Endothelial cell of umbilical vein (primary cell): ENCODE data around the gene VTI1A.

Experiments
- POLR2A ChIP-seq: IDR thresholded peaks from 2 replicates; pipeline ENCODE4 v1.6.1; 2012; ENCODE audit warnings: low read depth, mild to moderate bottlenecking, control low read depth, low read length
- TF ChIP-seq, protein P1 (sequence below), 2 donors: IDR thresholded peaks; 1 replicate in 1 of 2; 2 replicates in 1 of 2; pipeline ENCODE4 v1.5.1; 2011; ENCODE audit warnings: low read length in 2 of 2, mild to moderate bottlenecking in 2 of 2, moderate library complexity in 2 of 2, control low read depth in 1 of 2, inconsistent platforms in 1 of 2, low read depth in 1 of 2; ENCODE audit not compliant: insufficient read depth in 1 of 2; ENCODE audit errors: extremely low read depth in 1 of 2

DNA sequence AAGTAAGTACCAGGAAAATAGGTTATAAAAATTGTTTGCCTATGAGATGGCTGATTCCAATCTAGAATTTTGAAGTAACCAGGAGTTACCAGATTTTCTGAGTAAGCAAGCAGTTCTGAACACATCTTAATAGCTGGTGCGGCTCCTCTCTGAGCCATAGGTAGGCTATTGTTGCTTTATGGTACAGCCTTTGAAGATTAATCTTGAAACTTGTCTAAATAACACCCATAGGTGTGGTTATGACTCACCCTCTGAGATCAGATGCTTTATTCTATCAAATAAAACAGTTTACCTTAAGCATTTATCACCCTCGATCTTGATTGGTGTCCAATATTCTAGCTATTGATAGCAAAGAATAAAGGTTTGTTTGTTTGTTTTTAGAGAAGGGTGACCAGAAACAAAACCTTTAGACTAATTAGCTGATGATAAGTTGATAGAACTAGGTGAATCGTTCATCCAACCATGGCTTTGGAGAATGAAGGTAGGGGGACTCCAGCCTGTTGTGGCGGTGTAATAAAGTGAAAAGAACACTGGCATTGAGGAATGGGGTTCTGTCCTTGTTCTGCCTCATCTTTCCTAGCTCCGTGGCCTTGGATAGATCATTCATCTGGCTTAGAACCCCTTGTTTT is 72.2 kb downstream of the VTI1A start:
- TF ChIP-seq, protein P1, sequence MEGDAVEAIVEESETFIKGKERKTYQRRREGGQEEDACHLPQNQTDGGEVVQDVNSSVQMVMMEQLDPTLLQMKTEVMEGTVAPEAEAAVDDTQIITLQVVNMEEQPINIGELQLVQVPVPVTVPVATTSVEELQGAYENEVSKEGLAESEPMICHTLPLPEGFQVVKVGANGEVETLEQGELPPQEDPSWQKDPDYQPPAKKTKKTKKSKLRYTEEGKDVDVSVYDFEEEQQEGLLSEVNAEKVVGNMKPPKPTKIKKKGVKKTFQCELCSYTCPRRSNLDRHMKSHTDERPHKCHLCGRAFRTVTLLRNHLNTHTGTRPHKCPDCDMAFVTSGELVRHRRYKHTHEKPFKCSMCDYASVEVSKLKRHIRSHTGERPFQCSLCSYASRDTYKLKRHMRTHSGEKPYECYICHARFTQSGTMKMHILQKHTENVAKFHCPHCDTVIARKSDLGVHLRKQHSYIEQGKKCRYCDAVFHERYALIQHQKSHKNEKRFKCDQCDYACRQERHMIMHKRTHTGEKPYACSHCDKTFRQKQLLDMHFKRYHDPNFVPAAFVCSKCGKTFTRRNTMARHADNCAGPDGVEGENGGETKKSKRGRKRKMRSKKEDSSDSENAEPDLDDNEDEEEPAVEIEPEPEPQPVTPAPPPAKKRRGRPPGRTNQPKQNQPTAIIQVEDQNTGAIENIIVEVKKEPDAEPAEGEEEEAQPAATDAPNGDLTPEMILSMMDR (IDR thresholded peaks at IDR 0.05; ENCODE audit: extremely low read depth in 1 of 2, insufficient read depth in 1 of 2, low read depth in 1 of 2, low read length in 2 of 2) = no peak
- no peak for TF ChIP-seq POLR2A
